ENCODE measurements around the gene DUSP9.

GRCh38 chrX:153626025-153626633 is 20.9 kb upstream of the DUSP9 start:
- no peak for TF ChIP-seq POLR2A (IDR thresholded peaks at IDR 0.05)
- TF ChIP-seq, protein P1, sequence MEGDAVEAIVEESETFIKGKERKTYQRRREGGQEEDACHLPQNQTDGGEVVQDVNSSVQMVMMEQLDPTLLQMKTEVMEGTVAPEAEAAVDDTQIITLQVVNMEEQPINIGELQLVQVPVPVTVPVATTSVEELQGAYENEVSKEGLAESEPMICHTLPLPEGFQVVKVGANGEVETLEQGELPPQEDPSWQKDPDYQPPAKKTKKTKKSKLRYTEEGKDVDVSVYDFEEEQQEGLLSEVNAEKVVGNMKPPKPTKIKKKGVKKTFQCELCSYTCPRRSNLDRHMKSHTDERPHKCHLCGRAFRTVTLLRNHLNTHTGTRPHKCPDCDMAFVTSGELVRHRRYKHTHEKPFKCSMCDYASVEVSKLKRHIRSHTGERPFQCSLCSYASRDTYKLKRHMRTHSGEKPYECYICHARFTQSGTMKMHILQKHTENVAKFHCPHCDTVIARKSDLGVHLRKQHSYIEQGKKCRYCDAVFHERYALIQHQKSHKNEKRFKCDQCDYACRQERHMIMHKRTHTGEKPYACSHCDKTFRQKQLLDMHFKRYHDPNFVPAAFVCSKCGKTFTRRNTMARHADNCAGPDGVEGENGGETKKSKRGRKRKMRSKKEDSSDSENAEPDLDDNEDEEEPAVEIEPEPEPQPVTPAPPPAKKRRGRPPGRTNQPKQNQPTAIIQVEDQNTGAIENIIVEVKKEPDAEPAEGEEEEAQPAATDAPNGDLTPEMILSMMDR (IDR thresholded peaks at IDR 0.05), result no peak

Measured in body of pancreas (tissue), 4 donors.